ENCODE measurements around the gene HMCN2.

Gene HMCN2

DNA sequence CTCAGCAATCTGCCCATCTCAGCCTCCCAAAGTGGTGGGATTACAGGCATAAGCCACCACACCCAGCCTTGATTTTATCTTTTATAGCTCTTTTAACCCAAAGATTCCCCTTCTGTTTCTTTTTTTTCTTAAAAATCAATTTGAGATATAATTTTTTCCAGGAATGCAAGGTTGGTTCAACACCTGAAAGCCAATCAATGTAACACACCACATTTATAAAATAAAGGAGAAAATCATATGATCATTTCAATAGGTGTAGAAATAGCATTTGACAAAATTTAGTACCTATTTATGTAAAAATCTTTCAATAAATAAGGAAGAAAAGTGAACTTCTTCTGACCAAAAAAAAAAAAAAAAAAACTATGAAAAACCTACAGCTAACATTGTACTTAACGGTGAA, 175.5 kb downstream of the HMCN2 start:
- DNase-seq, result no peak

DNA sequence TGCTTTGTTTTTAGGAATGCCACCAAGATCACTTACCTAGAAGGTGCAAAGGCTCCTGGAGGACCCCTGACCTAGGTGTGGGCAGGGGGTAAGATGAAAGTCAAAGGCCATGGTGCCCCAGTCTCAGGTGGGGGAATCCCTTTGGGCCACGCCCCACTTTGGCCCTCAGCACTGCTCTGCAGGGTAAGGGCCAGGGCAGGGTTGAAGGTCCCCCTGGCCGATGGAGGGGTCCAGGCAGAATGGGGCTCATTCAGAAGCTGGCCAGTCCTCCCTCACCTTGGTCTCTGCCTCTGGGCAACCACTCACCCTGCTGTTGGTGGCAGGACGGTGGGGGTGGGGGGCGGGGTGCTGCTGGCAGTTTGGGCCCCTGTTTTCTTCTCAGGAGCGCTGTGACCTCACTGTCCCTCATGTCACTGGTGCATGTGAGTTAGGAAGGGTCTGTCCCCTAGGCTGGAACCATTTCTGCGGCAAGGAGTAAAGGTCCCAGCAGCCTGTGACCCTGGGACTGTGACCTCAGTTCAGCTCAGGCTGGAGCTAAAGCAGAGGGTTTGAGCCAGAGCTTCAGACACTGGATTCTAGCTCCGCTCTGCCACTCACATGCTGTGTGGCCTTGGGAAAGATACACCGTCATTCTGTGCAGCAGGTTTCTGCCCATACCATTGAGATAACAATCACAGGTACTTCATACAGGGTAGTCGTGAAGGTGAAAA, 177.3 kb downstream of the HMCN2 start:
- no peak for DNase-seq

DNA sequence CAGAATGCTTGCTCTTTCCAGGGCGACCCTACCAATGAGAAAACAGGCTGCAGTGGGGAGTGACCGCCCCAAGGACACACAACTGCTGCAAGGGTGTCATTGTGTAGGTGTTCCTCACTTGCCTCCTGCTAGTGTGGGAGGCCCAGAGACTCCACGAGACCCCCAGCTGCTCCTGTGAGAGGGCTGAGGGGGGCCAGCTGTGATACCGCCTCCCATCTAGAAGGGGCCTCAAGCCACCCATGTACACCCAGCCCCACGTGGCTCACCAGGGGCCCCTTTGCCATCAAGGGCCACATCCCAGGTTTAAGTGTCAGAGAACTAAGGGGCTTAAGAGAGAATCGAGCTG, 177.9 kb downstream of the HMCN2 start:
- no peak for DNase-seq

DNA sequence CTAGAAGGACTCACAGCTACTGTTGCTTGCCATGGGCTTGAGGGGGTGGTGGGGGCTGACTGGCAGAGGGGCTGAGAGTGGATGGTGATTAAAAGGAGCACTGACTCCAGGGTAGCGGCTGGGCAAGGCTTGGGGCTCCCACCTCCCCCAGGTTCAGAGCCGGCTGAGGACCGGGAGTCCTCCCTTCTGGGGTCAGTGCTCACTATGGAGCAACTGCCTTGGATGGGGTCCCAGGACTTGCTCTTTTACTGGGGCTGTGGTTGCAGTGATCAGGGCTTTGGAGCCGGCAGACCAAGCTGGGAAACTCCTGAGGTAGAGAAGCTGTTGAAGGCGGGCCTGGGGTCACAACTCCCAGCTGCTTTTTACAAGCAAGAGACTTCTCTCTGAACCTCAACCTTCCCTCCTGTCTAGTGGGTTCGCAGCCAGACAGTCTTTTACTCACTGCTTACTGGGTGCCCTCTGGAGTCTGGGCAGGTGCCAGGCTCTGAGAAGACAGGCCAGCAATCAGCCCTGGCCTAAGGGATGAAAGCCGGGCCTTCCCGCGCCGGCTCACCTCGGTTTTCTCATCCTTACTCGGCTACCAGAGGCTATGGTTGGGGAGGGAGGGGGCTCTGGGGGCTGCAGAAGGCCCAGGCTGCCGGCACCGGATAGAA, 178.4 kb downstream of the HMCN2 start:
- no peak for DNase-seq

DNA sequence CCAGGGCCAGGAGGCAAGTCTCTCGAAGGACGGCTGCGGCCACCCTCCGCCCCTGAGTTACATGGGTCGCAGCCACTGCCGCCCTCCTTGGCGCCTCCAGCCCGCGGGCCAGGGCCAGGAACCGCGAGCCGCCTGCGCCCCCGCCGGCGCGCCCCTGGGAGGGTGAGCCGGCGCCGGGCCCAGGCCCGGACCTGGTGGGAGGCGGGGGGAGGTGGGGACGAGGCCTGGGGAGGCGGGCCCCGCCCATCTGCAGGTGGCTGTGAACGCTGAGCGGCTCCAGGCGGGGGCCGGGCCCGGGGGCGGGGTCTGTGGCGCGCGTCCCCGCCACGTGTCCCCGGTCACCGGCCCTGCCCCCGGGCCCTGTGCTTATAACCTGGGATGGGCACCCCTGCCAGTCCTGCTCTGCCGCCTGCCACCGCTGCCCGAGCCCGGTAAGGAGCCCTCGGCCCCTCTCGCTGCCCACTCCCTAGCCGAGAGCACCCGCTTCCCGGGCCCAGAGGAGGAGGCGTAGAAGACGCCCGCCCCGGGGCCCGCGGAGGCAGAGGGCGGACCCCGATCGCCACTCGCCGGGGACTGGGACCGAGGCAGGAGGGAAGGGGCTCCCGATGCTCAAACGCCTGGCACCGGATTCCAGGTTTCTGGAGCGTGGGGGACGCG, 179.1 kb downstream of the HMCN2 start, which contains the start of gene ASS1:
Gene ASS1 (plus strand): TSS at position 397 of the 657 bp plus-strand sequence. CDS start 7,268 bp downstream, outside the sequence.
- DNase-seq, result no peak

DNA sequence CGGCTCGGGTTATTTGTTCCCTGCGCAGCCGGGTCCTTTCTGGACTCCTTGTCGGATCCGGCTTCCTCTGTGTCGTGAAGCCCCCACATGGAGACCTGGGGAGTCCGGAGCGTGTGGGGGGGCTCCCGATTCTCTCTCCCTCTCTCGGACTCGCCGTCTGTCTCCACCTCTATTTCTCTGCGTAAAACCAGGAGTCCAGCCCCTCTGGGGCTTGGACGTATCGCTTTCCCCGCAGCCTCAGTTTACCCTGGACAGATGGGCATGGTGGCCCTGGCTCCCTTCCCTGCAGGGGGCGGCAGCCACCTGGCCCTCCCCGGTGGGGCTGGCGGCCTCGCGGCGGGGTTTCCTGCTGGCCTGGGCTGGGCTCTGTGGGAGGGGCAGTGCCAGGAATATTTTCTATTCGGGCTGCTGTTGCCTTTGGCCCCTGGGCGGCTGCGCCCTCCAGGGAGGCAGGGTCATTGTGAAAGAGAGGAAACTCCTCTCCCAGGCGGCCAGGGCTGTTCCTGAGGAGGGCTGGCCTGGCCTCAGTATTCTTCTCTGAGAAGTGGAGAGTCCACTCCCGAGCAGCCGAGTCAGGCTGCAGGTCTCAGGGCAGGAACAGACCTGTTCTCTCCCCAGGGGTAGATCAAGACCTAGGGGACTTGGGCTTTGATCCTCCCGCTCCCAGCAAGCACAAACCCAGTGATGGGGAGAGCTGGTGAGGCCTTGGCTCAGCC, 179.9 kb downstream of the HMCN2 start:
- DNase-seq, result no peak

DNA sequence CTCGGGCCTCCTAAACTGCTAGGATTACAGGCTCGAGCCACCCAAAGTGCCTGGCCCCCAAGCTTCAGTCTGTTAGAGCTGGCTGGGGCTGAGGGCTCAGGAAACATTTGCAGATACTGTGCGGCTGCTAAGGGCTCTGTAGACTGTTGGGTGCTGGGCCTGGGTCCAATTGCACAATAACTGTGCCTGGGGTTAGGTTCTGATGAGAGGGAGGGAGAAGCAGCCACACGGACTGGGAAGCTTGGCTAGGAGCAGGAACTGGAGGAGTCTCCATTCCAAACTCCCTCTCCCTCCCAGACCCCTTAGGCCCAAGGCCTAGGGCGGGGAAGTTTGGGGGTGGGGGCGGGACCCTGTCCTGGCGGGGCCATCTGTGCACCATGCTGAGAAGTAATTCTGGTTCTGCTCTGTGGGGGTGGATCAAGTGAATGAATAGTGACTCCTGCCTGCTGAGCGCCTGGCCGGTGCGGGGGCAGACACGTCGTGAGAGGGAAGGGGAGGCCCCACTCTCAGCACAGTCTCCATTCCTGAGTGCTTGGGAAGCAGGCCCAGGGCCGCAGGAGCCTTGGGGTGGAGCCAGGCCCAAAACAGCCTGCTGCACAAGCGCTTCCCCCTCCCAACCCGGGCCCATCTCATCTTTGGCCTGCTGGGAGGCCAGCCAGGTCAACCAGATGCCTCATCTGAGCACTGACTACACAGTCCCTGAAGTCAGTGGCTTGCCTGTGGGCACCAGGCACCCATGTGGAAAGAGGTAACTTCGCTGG, 180.7 kb downstream of the HMCN2 start:
- DNase-seq, result no peak

DNA sequence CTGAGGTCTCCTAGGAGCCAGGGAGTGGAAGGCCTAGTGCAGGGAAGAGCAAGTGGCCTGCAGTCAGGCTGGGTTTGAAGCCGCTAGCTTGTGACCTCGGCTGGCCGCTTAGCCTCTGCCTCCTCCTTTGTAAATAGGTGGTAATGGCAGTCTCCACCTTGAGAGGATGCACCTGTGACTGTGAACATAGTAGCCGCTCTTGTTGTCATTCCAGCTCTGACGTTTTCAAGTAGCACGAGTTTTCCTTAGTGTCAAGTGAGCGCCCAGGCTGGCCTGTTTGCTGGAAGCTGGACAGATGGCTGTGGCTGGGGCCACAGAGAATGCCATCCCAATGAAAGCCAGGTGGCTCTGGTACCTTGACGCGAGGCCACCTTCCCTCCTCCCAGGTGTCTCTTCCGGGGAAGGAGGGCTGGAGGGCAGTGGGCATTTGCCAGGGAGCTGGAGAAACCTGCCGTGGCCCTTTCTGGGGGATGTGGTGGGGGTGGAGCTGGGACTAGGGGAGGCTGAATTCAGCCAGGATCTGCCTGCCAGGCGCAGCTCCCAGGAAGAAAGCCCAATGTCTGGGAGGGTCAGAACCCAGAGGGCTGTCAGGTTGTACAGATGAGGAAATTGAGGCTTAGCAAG, 181.7 kb downstream of the HMCN2 start:
- DNase-seq, result no peak

DNA sequence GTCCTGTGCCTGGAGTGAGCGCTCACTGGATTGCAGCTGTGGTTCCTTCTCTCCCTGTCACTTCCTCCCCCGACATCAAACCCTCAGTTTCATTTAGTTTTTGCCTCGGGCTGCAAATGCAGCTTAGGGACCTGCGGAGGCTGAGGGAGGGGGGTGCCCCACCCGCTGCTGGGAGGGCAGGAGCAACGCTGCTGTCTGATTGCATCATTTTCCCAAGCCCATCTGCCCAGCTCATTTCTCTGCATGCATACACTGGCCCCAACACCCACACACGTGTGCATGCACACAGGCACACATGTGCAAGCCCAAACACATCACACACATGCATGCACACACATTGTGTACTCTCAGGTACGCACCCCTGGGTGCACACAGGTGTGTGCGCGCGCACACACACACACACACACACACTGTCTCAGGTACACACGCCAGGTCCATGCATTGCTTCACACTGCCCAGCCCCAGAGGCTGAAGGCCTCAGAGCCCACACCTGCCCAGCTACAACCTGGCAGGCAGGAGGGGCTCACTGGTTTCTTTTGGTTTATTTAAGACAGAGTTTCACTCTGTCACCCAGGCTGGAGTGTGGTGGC, 182.6 kb downstream of the HMCN2 start:
- DNase-seq, result peak; percentile 87

DNA sequence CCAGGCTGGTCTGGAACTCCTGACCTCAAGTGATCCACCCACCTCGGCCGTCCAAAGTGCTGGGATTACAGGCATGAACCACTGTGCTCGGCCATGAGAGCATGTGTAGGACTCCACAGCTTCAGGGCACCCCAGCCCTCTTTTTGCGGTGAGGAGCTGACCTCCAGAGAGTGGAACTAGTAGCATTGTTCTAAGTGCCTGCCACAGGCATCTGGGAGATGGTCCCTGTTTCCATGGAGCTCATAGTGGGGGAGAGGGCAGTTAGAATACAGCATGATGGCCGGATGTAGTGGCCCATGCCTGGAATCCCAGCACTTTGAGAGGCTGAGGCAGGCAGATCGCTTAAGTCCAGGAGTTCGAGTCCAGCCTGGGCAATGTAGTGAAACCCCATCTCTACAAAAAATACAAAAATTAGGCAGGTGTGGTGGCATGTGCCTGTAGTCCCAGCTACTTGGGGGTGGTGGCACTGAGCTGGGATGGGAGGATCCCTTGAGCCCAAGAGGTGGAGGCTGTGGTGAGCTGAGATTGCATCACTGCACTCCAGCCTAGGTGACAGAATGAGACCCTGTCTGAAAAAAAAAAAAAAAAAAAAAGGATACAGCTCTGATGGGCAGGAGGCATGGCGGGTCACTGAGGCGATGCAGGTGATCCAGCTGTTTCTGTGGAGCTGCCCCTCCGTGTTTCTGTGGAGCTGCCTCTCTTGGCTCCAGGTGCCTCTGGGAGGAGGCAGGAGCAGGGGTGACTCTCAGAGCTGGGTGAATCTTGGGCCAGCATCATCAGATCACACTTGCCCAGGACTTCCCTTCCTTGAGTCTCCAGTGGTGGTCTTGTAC, 183.4 kb downstream of the HMCN2 start:
- peak; percentile 16 for DNase-seq

DNA sequence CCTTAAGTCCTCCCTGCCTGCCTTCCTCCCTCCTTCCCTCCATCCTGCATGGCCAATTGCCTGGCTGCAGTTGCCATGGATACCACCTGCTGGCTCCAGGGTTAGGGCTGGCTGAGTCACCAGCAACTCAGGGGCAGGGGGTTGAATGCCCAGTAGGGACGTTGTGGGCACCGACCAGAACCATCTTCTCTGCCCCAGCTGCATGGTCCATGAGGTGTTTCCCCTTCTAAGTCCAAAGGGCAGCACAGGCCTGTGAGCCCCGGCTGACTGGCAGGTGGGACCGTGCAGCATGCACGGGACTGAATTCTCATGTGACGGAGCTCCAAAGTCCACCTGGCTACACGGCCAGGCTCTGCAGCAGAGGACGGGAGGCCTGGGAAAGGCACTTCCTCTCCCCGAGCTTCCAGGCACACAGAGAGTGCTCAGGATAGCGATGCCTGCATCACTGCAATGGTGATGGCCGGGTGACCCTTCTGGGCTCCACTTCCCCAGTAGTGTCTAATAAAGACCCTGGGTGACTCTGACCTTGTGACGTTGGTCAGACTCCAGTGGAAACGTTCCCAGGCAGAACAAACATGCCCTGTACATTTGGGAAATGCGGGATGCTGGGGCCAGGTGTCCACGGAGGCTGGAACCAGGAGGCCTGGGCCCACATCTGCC, 184.9 kb downstream of the HMCN2 start:
- no peak for DNase-seq

DNA sequence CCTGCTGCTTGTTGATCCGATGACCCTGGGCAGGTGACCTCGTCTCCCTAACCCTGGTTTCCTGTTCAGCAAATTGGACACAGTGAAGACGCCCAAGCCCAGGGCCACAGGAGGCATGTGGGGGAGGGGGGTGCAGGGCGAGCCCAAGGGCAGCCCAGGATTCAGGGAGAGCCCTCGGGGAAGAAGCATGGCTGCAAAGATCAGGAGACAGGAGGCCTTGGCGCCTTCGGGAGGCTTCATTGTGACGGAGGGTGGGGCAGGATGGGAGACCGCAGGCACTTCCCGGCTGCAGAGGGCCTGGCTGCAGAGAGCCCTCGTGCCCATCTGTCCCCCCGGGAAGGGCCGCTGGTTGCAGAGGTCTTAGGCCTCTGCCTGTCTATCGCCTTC, 185.4 kb downstream of the HMCN2 start:
- no peak for DNase-seq

DNA sequence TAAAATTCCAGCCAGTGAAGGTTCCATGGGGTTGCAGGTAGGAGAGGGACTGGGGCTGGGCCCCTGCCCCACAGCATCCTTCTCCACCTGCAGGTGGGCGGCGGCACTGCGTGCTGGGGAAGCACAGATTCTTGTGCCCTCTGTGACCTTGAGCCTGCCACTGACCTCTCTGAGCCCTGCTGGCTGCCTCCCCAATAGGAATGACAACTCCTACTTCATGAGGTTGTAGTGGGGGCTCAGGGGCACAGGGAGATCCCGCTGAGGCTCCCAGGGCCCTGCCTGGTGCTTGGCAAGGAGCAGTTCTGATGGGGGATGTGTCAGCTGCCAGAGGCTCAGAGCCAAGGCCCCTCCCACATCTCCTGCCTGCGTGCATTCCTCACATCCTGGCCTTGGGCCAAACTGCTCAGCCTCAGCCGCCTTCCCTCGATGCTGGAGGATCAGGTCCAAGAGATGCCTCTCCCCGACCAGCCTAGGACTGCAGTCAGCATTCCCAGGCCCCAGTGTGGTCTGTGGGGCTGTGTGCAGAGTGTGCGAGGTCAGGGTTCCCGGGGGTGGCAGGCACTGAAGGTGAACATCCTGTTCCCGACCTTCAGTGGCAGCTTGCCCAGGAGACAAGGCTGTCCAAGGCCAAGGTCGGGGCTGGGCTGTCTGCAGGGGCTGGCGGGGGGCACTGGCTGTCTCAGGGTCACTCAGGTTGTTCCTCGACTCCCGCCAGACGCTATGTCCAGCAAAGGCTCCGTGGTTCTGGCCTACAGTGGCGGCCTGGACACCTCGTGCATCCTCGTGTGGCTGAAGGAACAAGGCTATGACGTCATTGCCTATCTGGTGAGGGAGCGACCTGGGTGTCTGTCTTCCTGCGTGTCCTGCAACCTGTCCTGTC, 186.2 kb downstream of the HMCN2 start:
- DNase-seq, result peak; percentile 72

DNA sequence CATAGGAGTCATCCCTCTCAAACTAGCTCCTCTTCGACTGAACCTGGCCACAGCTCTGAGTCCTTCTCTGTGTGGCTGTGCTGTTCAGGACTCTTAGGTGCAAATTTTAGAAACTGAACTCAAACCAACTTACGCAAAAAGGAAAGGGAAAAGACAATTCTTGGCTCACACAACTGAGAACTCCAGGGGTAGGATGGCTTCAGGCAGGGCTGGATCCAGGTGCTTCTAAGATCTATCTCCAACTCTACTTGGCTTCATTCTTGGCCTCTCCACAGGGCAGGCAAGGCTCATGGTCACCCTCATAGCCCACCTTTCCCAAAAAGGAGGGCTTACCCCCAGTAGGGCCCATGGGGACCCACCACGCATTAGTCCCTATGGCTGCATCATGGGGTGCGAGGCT, 187.3 kb downstream of the HMCN2 start:
- no peak for DNase-seq

DNA sequence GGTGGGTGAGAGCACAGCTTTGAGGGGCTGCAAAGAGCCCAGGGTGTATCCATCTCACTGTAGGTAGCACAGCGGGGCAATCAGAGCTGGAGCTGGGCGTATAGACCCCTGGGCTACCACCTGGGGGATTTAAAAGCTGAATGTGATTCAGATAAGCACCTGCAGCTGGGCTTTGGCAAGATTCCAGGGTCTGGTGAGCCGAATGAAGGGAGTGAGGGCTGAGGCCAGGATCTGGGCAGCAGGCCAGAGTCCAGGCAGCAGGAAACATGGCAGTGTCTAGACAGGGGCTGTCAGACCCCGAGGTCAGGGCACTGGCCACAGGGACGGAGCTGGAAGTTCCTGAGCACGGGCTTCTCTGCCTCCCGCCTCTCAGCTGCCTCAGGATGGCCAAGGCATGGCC, 187.9 kb downstream of the HMCN2 start:
- DNase-seq, result peak; percentile 29

DNA sequence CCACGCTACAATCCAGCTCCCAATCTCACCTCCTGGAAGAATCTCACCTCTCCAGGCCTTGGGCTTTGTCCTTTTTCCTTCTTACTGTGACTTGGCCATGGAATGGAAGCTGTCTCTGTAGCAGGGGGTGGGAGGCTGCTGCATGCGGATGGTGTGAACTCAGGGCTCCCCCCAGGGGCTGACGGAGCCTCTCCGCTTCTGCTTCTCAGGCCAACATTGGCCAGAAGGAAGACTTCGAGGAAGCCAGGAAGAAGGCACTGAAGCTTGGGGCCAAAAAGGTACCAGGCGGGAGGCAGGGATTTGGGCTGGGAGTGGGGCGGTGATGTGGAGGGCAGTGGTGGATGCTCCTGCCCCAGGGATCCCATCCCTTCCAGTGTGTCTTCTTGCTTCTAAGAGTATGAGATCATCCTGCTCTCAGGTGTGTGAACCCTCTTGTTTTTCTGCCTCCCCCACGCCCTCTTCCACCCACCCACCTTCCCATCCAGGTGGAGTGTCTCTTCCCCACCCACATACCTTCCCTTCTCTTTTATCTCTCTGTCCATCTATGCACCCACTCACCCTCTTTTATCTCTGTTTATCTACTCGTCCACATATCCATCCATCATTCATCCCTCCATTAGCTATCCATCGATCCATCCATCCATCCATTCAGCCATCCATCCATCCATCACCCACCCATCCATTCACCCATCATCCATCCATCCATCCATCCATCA, 188.7 kb downstream of the HMCN2 start:
- DNase-seq, result no peak

DNA sequence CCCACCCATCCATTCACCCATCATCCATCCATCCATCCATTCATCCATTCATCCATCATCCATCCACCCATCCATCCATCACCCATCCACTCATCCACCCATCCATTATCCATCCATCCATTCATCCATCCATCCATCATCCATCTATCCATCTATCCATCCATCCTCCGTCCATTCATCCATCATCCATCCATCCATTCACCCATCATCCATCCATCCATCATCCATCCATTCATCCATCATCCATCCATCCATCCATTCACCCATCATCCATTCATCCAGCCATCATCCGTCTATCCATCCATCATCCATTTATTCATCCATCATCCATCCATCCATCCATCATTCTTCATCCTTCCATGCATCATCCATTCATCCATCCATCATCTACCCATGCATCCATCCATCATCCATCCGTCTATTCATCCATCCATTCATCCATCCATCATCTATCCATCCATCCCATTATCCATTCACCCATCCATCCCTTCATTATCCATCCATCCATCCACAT, 189.3 kb downstream of the HMCN2 start:
- no peak for DNase-seq

DNA sequence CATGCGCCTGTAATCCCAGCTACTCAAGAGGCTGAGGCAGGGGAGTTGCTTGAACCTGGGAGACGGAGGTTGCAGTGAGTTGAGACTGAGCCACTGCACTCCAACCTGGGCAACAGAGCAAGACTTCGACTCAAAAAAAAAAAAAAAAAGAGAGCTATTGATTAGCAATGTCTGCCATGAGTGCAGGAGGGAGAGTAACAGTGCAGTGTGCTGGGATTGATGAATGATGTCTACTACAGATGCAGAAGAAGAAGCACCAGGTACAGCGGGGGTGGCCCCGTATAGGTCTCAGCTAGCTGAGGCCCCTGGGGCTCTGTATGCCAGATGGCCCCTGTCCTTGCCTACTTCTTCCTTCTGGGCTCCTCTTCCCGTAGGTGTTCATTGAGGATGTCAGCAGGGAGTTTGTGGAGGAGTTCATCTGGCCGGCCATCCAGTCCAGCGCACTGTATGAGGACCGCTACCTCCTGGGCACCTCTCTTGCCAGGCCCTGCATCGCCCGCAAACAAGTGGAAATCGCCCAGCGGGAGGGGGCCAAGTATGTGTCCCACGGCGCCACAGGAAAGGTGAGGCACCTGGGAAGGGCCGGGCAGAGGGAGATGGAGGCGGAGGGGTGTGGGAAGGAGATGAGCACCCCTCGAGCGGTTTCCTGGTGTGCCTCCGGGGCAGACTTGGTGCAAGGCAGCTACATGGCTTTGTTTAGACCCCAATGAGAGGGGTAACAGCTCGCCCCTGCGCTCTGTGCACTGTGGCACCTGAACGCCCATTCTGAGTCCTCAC, 192.7 kb downstream of the HMCN2 start:
- no peak for DNase-seq
